Epithelial cell of esophagus (primary cell): ENCODE measurements around the gene DMRTB1.

Experiments used
- DNase-seq: peaks from one replicate; pipeline ENCODE4 v3.0.0; 2010; ENCODE audit warnings: low read depth
- H3K4me3 ChIP-seq: 2 replicates; pipeline ENCODE4 v1.5.1; 2011; ENCODE audit warnings: mild to moderate bottlenecking, low read length, control low read depth
- TF ChIP-seq, protein P1 (sequence below): IDR thresholded peaks from 2 replicates; pipeline ENCODE4 v1.5.1; 2011; ENCODE audit warnings: low read depth, mild to moderate bottlenecking, low read length, control low read depth, inconsistent platforms; ENCODE audit not compliant: insufficient read depth; ENCODE audit errors: missing control alignments

DMRTB1 gene

DNA sequence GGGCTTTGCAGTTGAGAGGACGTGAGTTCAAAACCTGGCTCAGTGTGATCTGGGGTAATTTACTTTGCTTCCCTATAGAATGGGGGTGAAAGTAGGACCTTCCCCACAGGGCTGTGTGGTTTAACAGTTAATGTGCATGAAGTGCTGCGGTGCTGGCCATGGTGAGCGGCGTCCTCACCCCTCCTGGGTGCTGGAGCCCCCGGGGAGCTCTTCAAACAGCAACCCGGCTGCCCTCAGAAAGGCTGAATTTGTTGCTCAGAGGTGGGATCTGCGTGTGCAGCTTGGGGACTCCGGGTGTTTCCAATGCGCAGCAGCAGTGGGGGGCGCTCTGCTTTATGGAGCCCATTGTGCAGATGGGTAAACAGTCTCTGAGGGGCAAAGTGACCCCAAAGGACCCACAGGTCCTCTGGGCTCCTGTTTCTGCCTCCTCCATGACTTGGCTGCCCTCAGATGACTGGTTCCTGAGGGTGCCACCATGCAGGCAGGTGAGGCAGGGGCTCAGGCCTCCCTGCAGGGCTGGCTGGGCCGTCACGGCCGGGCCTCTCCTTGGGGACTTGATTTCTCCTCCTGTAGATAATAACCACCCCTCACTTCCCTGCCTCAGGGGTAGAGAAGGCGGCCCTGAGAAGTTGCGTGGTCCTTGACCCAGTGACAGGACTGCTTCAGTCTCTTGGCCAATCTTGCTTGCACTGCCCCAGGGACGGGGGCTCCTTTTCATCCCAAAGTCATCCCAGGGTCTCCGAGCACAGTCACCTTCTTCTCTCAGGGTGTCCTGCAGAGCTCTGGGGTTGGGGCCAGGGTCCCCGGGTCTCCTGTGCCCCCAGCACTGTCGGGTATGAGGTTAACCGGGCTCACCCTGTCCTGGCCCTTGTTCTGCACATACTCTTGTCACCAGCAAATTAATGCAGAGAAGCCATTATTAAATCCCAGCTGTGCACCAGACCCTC, 40.3 kb downstream of the DMRTB1 start:
- no peak overlapping the region for H3K4me3 ChIP-seq
- TF ChIP-seq, protein P1, sequence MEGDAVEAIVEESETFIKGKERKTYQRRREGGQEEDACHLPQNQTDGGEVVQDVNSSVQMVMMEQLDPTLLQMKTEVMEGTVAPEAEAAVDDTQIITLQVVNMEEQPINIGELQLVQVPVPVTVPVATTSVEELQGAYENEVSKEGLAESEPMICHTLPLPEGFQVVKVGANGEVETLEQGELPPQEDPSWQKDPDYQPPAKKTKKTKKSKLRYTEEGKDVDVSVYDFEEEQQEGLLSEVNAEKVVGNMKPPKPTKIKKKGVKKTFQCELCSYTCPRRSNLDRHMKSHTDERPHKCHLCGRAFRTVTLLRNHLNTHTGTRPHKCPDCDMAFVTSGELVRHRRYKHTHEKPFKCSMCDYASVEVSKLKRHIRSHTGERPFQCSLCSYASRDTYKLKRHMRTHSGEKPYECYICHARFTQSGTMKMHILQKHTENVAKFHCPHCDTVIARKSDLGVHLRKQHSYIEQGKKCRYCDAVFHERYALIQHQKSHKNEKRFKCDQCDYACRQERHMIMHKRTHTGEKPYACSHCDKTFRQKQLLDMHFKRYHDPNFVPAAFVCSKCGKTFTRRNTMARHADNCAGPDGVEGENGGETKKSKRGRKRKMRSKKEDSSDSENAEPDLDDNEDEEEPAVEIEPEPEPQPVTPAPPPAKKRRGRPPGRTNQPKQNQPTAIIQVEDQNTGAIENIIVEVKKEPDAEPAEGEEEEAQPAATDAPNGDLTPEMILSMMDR, result no peak

DNA sequence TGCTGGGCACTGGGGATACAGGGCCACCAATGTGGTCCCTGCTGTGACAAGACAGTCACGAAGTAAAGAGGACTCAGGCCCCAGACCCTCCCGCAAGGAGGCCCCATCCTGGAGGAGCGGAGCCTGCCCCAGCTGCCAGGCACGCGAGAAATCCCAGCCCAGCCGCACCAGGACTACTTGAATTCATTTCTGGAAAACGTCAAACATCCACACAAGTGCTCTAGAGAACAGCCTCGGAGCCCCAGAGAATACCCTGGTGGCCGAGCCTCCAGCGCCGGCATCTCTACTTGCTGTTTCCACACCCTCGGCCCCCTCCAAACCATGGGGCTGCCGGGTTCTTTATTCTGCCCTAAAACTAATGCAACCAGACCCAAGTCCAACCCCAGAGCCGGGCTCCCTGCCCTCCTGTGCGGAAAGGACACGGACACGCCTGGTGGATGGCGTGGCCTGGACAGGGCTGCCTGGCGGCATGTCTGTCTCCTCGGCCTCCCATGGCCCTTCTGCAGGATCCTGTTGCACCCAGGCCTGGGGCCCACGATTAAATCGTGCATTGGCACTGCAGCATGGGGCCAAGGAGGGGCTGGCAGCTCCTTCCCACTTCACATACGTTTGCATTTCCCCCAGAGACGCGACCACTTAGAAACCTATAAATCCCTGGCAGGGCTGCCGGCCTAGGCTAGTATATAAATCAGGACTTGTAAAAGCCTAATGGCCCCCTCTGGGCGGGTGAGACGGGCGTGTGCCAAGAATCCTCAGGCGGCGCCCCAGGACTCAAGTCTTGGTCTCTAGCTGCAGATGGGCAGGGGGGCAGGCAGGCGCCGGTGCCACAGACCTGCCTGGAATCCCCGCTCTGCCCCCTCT, 41.2 kb downstream of the DMRTB1 start:
- TF ChIP-seq, protein P1, result no peak
- no peak for DNase-seq
- no peak overlapping the region for H3K4me3 ChIP-seq

More for the DNA sequence above, 40.3 kb downstream of the DMRTB1 start:
- DNase-seq, result no peak

DNA sequence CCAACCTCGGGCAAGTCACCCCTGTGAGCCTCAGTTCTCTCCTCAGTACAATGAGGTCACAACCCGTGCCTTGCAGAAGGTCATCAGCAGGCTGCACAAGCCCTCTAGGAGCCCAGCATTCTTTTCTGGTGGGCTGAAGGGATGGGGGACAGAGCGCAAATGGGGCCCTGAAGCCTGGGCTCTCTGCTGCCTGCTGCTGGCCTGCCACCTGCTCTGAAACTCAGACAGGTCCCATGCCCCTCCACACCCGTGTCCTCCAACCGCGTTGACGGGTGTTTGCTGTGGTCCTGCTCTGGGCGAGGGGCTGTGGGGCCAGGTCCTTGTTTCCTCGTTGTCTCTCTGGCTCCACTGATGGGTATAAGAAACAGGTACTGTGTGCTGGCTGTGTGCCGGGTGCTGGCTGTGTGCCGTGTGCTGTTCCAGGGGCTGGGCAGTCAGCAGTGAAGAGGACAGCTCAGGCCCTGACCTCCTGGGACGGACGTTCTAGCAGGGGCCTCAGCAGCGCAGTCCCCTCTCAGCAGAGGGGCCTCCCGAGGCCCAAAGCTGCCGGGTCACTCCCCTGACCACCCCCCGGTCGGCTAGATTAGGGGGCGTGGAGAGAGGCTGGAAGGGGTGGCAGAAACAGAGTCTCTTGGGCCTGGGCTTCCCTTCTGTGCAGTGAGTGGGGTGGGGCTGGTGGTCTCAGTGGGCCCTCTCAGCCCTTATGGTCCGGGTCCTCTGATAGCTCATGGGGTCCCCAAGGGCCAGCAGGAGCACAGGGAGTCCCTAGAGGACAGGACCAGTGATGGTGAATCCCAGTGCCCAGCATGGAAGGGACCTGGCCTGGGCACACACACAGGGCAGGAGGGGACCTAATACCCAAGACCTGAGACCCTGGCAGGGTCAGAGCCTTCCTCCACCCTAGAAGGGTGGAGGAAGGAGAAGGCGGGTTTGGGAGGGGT, 42.1 kb downstream of the DMRTB1 start:
- DNase-seq, result no peak
- TF ChIP-seq, protein P1, result no peak
- H3K4me3 ChIP-seq, result no peak overlapping the region

DNA sequence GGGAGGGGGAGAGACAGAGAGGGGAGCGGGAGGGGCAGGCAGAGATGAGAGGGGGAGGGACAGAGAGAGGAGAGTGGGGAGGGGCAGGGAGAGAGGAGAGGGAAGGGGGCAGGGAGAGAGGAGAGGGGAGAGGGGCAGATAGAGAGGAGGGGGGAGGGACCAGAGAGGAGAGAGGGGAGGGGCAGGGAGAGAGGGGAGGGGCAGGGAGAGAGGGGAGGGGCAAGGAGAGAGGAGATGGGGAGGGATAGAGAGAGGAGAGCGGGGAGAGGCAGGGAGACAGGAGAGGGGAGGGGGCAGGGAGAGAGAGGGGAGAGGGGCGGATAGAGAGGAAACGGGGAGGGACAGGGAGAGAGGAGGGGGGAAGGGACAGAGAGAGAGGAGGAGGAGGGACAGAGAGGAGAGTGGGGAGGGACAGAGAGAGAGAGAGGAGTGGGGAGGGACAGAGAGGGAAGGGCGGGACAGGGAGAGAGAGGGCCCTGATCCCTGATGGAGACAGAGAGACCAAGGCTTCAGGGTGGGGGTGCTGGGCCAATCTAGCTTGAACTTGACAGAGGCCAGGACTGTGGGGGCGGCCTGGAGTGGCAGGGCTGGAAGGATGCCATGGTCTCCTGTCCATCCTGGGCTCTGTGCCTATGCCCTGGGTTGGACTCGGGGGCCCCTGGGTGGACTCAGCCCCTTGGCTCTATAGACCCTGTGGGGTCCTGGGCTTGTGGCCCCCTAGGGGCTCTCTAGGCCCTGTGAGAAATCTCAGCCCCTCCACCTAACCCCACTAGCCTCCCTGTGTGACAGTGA, 43.6 kb downstream of the DMRTB1 start:
- DNase-seq, result no peak
- H3K4me3 ChIP-seq, result no peak overlapping the region
- TF ChIP-seq, protein P1, result no peak

DNA sequence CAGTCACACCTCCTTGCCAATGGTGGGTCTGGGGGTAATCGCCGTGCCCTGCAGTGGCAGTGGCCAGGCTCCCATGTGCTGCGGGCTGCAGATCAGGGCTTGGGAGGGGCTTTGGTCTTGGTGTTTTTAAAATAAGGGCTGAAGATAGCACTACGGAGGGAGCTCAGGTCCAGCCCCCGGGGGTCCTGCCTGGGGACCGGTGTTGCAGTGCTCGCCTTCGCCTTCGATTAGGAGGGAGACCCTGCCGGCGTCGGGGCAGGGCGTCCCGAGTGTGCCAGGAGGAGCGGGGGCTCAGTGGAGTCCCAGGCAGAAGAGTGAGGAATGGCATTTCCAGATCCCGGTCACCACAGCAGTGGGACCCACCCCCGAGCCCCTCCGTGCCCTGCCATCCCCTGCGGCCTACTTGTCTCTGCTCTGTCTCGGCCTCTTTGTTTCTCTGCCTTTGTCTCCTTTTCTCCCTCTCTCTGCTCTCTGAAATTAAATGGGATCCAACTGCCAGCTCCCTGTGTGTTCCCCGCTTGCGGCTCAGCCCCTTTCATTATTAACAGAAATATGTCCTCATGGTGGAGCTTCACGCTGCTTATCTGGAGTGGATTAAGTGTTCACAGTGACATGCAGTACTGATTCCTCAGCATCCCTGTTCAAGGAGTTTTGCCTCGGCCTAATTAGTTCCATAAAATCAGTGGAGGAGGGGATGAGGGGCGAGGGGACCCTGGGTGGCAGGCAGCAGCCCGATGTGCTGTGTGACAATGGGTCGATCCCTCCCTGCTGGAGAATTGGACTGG, 44.4 kb downstream of the DMRTB1 start:
- TF ChIP-seq, protein P1, result no peak
- H3K4me3 ChIP-seq, result no peak overlapping the region
- DNase-seq, result no peak
